Cortex of kidney (tissue), 1 donor: ENCODE measurements around the gene UBE2J1.
"Not testable (repeated sequence)": the region's sequence is repeated elsewhere in the genome, so short reads cannot be mapped to it uniquely, and the experiment has no call there.

Source experiments
- DNase-seq: peaks from one replicate; lab custom pipeline; 2025; lab: John Stamatoyannopoulos, UW

The UBE2J1 gene

GRCh38 chr6:89320012-89320559 is 32.4 kb downstream of the UBE2J1 start:
- DNase-seq, result no peak

GRCh38 chr6:89317067-89317466 is 35.5 kb downstream of the UBE2J1 start:
- DNase-seq, result no peak

- no peak for DNase-seq
Observed at GRCh38 chr6:89315249-89315885, 37.2 kb downstream of the UBE2J1 start, which contains the start of gene GABRR2. TSS of gene GABRR2 (minus strand) at chr6:89315299. CDS start at chr6:89315165, 134 bp downstream.

GRCh38 chr6:89314692-89315091 is 37.8 kb downstream of the UBE2J1 start:
- DNase-seq, result no peak

GRCh38 chr6:89313006-89313405 is 39.5 kb downstream of the UBE2J1 start:
- DNase-seq, result no peak

GRCh38 chr6:89311853-89312531 is 40.5 kb downstream of the UBE2J1 start:
- no peak for DNase-seq

- DNase-seq, result no peak
Observed at GRCh38 chr6:89311530-89311852, 41.0 kb downstream of the UBE2J1 start.

GRCh38 chr6:89310929-89311328 is 41.6 kb downstream of the UBE2J1 start:
- no peak for DNase-seq

GRCh38 chr6:89308525-89309395 is 43.8 kb downstream of the UBE2J1 start:
- DNase-seq, result no peak

GRCh38 chr6:89304517-89304916 is 48.0 kb downstream of the UBE2J1 start:
- not testable (repeated sequence) for DNase-seq

- no peak for DNase-seq
Observed at GRCh38 chr6:89302936-89303335, 49.6 kb downstream of the UBE2J1 start.

GRCh38 chr6:89302195-89302770 is 50.2 kb downstream of the UBE2J1 start:
- no peak for DNase-seq

GRCh38 chr6:89301586-89302194 is 50.8 kb downstream of the UBE2J1 start:
- no peak for DNase-seq

- no peak for DNase-seq
Observed at GRCh38 chr6:89299466-89299850, 53.1 kb downstream of the UBE2J1 start.

GRCh38 chr6:89298680-89299465 is 53.6 kb downstream of the UBE2J1 start:
- DNase-seq, result no peak

- DNase-seq, result no peak
Observed at GRCh38 chr6:89297695-89298351, 54.7 kb downstream of the UBE2J1 start.

- no peak for DNase-seq
Observed at GRCh38 chr6:89295981-89296380, 56.5 kb downstream of the UBE2J1 start.

- not testable (repeated sequence) for DNase-seq
Observed at GRCh38 chr6:89295116-89295515, 57.4 kb downstream of the UBE2J1 start.

- no peak for DNase-seq
Observed at GRCh38 chr6:89291256-89291819, 61.2 kb downstream of the UBE2J1 start.
